HCT116 (cell line): ENCODE measurements around the gene JCAD. TPM values are rescaled to one million over a fixed set of nuclear protein-coding genes. Genes with fewer than 3 reads are reported as not detected.

ENCODE experiments used
- ATAC-seq: fragments of 200-7000 bp; cut with Tn5 transposase; 2 replicates; pipeline ENCODE4 v1.9.1; 2020; ENCODE audit warnings: mild to moderate bottlenecking, moderate library complexity
- BruUV-seq: library from RNA; stranded (reverse); fragments of 400-500 nt; replicated peaks from 2 replicates; lab custom pipeline; 2021; lab: Mats Ljungman, UMichigan
- CTCF ChIA-PET: fragments of 300-600 bp; sonication (Branson Sonifier 250); formaldehyde crosslinking; loops from one replicate; lab custom pipeline; 2021; ENCODE audit warnings: antibody characterized with exemption; lab: Charles Lee
- POLR2A ChIA-PET: fragments of 300-600, 350-600 bp; sonication (Branson Sonifier 250); formaldehyde crosslinking; loops from one replicate; lab custom pipeline; 2021; ENCODE audit warnings: antibody characterized with exemption; lab: Charles Lee
- RAD21 ChIA-PET, 2 experiments: fragments of 300-600 bp; sonication (Branson Sonifier 250); formaldehyde crosslinking; loops; one replicate each; lab custom pipeline; 2023; ENCODE audit warnings: low total read pairs in 2 of 2; ENCODE audit not compliant: uncharacterized antibody in 2 of 2, unreplicated experiment in 2 of 2, low non-redundant PET in 1 of 2; lab: Charles Lee
- DNase-seq: peaks from one replicate; pipeline ENCODE4 v3.0.0-alpha.2; 2010; ENCODE audit warnings: low read depth, low spot score
- H2AFZ ChIP-seq: fragments of 200-600 bp; shearing (Covaris generic), sonication (generic); 2 replicates; pipeline ENCODE4 v1.6.1; 2017; ENCODE audit warnings: low read depth, mixed run types, mixed read lengths, antibody characterized with exemption, low read length; ENCODE audit not compliant: poor library complexity, severe bottlenecking
- H3K27ac ChIP-seq: 2 replicates; pipeline ENCODE4 v1.5.1; 2012; ENCODE audit warnings: low read depth, low read length
- H3K27me3 ChIP-seq: fragments of 200-600 bp; sonication (generic); 2 replicates; pipeline ENCODE4 v1.6.1; 2016; ENCODE audit warnings: mixed run types, low read length, mixed read lengths; ENCODE audit not compliant: insufficient read depth
- H3K36me3 ChIP-seq, 2 experiments: fragments of 200-500 bp in 1 of 2; fragments of 200-600 bp in 1 of 2; sonication (Bioruptor generic) in 1 of 2; sonication (generic) in 1 of 2; 2 replicates each; pipeline versions ENCODE4 v1.5.1 to v1.6.1; 2014 to 2016; ENCODE audit warnings: low read length in 2 of 2, inconsistent platforms in 1 of 2, mixed read lengths in 1 of 2, mixed run types in 1 of 2; ENCODE audit not compliant: insufficient read depth in 2 of 2, control insufficient read depth in 1 of 2
- H3K4me1 ChIP-seq, 2 experiments: fragments of 200-600 bp in 1 of 2; sonication (generic) in 1 of 2; 2 replicates each; pipeline versions ENCODE4 v1.5.1 to v1.6.1; 2012 to 2017; ENCODE audit warnings: low read length in 2 of 2, inconsistent platforms in 1 of 2, mild to moderate bottlenecking in 1 of 2, mixed read lengths in 1 of 2, mixed run types in 1 of 2, moderate library complexity in 1 of 2; ENCODE audit not compliant: insufficient read depth in 2 of 2, control insufficient read depth in 1 of 2
- H3K4me2 ChIP-seq: fragments of 200-600 bp; sonication (generic); 2 replicates; pipeline ENCODE4 v1.6.1; 2017; ENCODE audit warnings: mixed run types, low read length, mixed read lengths
- H3K4me3 ChIP-seq, 2 experiments: fragments of 200-600 bp in 1 of 2; sonication (generic) in 1 of 2; replicated peaks in 1 of 2; 2 replicates each; pipeline ENCODE4 v1.5.1; 2011 to 2016; ENCODE audit warnings: low read length in 2 of 2, control low read depth in 1 of 2, low read depth in 1 of 2, mild to moderate bottlenecking in 1 of 2, mixed read lengths in 1 of 2, mixed run types in 1 of 2
- H3K79me2 ChIP-seq: fragments of 200-600 bp; sonication (generic); 2 replicates; pipeline ENCODE4 v1.6.1; 2017; ENCODE audit warnings: mild to moderate bottlenecking, mixed run types, low read length, moderate library complexity, mixed read lengths; ENCODE audit not compliant: insufficient read depth
- H3K9ac ChIP-seq: fragments of 200-600 bp; sonication (generic); 2 replicates; pipeline ENCODE4 v1.6.1; 2016; ENCODE audit warnings: low read length, mixed read lengths
- H3K9me2 ChIP-seq: fragments of 200-600 bp; sonication (generic), shearing (Covaris generic); 2 replicates; pipeline ENCODE4 v1.6.1; 2017; ENCODE audit warnings: mixed run types, mild to moderate bottlenecking, moderate library complexity; ENCODE audit not compliant: insufficient read depth
- H3K9me3 ChIP-seq, 2 experiments: fragments of 200-500 bp in 1 of 2; fragments of 200-600 bp in 1 of 2; sonication (Bioruptor generic) in 1 of 2; sonication (generic) in 1 of 2; 2 replicates each; pipeline ENCODE4 v1.6.1; 2014 to 2017; ENCODE audit warnings: low read length in 2 of 2, mixed read lengths in 2 of 2, inconsistent platforms in 1 of 2, low read depth in 1 of 2, mild to moderate bottlenecking in 1 of 2, mixed run types in 1 of 2, moderate library complexity in 1 of 2; ENCODE audit not compliant: control insufficient read depth in 1 of 2, insufficient read depth in 1 of 2
- H4K20me1 ChIP-seq: fragments of 200-600 bp; sonication (generic), shearing (Covaris generic); 2 replicates; pipeline ENCODE4 v1.6.1; 2017; ENCODE audit warnings: mixed run types, mild to moderate bottlenecking, moderate library complexity; ENCODE audit not compliant: insufficient read depth
- CEBPB ChIP-seq: IDR thresholded peaks from 2 replicates; pipeline ENCODE4 v1.6.1; 2012; ENCODE audit warnings: low read depth
- EGR1 ChIP-seq: IDR thresholded peaks from 2 replicates; pipeline ENCODE4 v1.6.1; 2012; ENCODE audit warnings: low read depth
- ELF1 ChIP-seq: IDR thresholded peaks from 2 replicates; pipeline ENCODE4 v1.6.1; 2012; ENCODE audit warnings: low read depth, borderline replicate concordance
- EZH2phosphoT487 ChIP-seq: fragments of 200-600 bp; IDR thresholded peaks from 2 replicates; pipeline ENCODE4 v1.6.1; 2018; ENCODE audit warnings: antibody characterized with exemption, borderline replicate concordance
- FOSL1 ChIP-seq: IDR thresholded peaks from 2 replicates; pipeline ENCODE4 v1.6.1; 2012; ENCODE audit warnings: low read depth
- JUND ChIP-seq: IDR thresholded peaks from 2 replicates; pipeline ENCODE4 v1.6.1; 2012
- POLR2A ChIP-seq: IDR thresholded peaks from 2 replicates; pipeline ENCODE4 v1.7.0; 2011; ENCODE audit warnings: borderline replicate concordance; ENCODE audit not compliant: insufficient read depth, insufficient read length; ENCODE audit errors: extremely low read depth
- POLR2AphosphoS5 ChIP-seq: IDR thresholded peaks from 2 replicates; pipeline ENCODE4 v1.6.1; 2011; ENCODE audit warnings: mild to moderate bottlenecking, low read depth, low read length, moderate library complexity
- RAD21 ChIP-seq: IDR thresholded peaks from 2 replicates; pipeline ENCODE4 v1.6.1; 2012; ENCODE audit warnings: low read depth, mild to moderate bottlenecking
- SIN3A ChIP-seq: IDR thresholded peaks from 2 replicates; pipeline ENCODE4 v1.6.1; 2012; ENCODE audit warnings: low read depth
- SP1 ChIP-seq: IDR thresholded peaks from 2 replicates; pipeline ENCODE4 v1.6.1; 2012; ENCODE audit warnings: low read depth
- TCF7L2 ChIP-seq: IDR thresholded peaks from 2 replicates; pipeline ENCODE4 v1.7.0; 2011; ENCODE audit warnings: borderline replicate concordance, inconsistent platforms; ENCODE audit not compliant: insufficient read depth, insufficient read length; ENCODE audit errors: extremely low read depth
- YY1 ChIP-seq: IDR thresholded peaks from 2 replicates; pipeline ENCODE4 v1.6.1; 2011; ENCODE audit warnings: low read length, low read depth, moderate library complexity, mild to moderate bottlenecking; ENCODE audit not compliant: insufficient replicate concordance; ENCODE audit errors: extremely low read depth
- ZFX ChIP-seq: fragments of 450-650 bp; IDR thresholded peaks from 2 replicates; pipeline ENCODE4 v1.6.1; 2017
- ZNF274 ChIP-seq: fragments of 200-500 bp; sonication (Bioruptor generic); IDR thresholded peaks from 2 replicates; pipeline ENCODE4 v1.6.1; 2014; ENCODE audit warnings: mild to moderate bottlenecking, low read depth, low read length, inconsistent platforms
- intact Hi-C: fragments of 100-400 bp; cut with micrococcal nuclease; formaldehyde crosslinking; loops from 2 replicates; pipeline ENCODE4 v1.10.0; 2022
- total RNA-seq: library from RNA; stranded (reverse); gene quantifications from one replicate; pipeline ENCODE4 v1.2.1, GENCODE V29; 2021; ENCODE audit not compliant: unreplicated experiment
- TF ChIP-seq, protein P1 (sequence below): IDR thresholded peaks from 2 replicates; pipeline ENCODE4 v1.6.1; 2012
- TF ChIP-seq, protein P2 (sequence below): IDR thresholded peaks from 2 replicates; pipeline ENCODE4 v1.6.1; 2011; ENCODE audit warnings: mild to moderate bottlenecking, low read length, moderate library complexity; ENCODE audit not compliant: insufficient replicate concordance; ENCODE audit errors: extremely low read depth
- TF ChIP-seq, protein P3 (sequence below): IDR thresholded peaks from 2 replicates; pipeline ENCODE4 v1.6.1; 2012
- TF ChIP-seq, protein P4 (sequence below): IDR thresholded peaks from 2 replicates; pipeline ENCODE4 v1.6.1; 2012; ENCODE audit warnings: low read depth

JCAD gene
- total RNA-seq, 1 experiment from 2014 or later: 17.5 TPM

DNA sequence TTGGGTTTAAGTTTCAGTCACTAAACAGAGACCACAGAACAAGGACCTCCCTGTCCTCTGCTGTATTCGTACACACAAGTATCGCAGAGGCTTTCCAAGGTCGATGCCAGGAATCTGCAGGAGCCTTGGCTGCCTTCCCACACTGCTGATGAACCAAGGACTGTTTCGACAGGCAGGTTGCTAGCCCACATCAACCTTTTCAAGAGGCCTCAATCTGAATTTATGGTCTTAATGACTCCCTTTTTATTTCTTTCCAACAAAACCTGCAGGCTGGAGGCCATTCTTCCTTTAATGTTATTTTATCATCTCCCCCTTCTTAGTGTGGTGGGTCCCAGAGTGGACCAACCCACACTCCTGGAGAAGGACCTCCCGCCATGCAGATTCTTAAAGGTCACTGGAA is 45.6 kb downstream of the JCAD start:
- H3K4me3 ChIP-seq: no peak overlapping the region
- no peak overlapping the region for H3K4me2 ChIP-seq
- DNase-seq: no peak
- ATAC-seq: no peak
- CTCF ChIA-PET: no interaction called here
- H3K4me1 ChIP-seq: no peaks in the 10 kb centered on the region
- no peak overlapping the region for H3K9ac ChIP-seq
- TF ChIP-seq, protein P1, sequence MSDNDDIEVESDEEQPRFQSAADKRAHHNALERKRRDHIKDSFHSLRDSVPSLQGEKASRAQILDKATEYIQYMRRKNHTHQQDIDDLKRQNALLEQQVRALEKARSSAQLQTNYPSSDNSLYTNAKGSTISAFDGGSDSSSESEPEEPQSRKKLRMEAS: no peak
- TF ChIP-seq EGR1 (no peak), ELF1 (no peak), POLR2A (no peak), EZH2phosphoT487 (no peak), POLR2AphosphoS5 (no peak), RAD21 (no peak), ZFX (no peak), SIN3A (no peak), YY1 (no peak), SP1 (no peak), FOSL1 (no peak), TCF7L2 (no peak), CEBPB (no peak), JUND (no peak), ZNF274 (no peak)
- TF ChIP-seq, protein P2, sequence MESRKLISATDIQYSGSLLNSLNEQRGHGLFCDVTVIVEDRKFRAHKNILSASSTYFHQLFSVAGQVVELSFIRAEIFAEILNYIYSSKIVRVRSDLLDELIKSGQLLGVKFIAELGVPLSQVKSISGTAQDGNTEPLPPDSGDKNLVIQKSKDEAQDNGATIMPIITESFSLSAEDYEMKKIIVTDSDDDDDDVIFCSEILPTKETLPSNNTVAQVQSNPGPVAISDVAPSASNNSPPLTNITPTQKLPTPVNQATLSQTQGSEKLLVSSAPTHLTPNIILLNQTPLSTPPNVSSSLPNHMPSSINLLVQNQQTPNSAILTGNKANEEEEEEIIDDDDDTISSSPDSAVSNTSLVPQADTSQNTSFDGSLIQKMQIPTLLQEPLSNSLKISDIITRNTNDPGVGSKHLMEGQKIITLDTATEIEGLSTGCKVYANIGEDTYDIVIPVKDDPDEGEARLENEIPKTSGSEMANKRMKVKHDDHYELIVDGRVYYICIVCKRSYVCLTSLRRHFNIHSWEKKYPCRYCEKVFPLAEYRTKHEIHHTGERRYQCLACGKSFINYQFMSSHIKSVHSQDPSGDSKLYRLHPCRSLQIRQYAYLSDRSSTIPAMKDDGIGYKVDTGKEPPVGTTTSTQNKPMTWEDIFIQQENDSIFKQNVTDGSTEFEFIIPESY: no peak
- TF ChIP-seq, protein P3, sequence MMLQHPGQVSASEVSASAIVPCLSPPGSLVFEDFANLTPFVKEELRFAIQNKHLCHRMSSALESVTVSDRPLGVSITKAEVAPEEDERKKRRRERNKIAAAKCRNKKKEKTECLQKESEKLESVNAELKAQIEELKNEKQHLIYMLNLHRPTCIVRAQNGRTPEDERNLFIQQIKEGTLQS: no peak
- TF ChIP-seq, protein P4, sequence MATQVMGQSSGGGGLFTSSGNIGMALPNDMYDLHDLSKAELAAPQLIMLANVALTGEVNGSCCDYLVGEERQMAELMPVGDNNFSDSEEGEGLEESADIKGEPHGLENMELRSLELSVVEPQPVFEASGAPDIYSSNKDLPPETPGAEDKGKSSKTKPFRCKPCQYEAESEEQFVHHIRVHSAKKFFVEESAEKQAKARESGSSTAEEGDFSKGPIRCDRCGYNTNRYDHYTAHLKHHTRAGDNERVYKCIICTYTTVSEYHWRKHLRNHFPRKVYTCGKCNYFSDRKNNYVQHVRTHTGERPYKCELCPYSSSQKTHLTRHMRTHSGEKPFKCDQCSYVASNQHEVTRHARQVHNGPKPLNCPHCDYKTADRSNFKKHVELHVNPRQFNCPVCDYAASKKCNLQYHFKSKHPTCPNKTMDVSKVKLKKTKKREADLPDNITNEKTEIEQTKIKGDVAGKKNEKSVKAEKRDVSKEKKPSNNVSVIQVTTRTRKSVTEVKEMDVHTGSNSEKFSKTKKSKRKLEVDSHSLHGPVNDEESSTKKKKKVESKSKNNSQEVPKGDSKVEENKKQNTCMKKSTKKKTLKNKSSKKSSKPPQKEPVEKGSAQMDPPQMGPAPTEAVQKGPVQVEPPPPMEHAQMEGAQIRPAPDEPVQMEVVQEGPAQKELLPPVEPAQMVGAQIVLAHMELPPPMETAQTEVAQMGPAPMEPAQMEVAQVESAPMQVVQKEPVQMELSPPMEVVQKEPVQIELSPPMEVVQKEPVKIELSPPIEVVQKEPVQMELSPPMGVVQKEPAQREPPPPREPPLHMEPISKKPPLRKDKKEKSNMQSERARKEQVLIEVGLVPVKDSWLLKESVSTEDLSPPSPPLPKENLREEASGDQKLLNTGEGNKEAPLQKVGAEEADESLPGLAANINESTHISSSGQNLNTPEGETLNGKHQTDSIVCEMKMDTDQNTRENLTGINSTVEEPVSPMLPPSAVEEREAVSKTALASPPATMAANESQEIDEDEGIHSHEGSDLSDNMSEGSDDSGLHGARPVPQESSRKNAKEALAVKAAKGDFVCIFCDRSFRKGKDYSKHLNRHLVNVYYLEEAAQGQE: no peak
- TF ChIP-seq, all 23 proteins: peak for 0
- Histone ChIP-seq H3K9me2 (no peaks in the 10 kb centered on the region), H3K27ac (no peak overlapping the region), H3K27me3 (no peaks in the 10 kb centered on the region), H3K9me3 (no peaks in the 10 kb centered on the region), H3K36me3 (peaks cover 0 to 4% of the 10 kb centered on the region in 2 experiments; a peak in 1 of 4 replicates), H4K20me1 (no peaks in the 10 kb centered on the region), H2AFZ (no peak overlapping the region), H3K79me2 (no peaks in the 10 kb centered on the region)
- POLR2A ChIA-PET: no interaction called here
- intact Hi-C loops: no loop called here
- RAD21 ChIA-PET: no interaction called here
- no TSS peak for BruUV-seq
